HepG2 (cell line): ENCODE data around the gene SEC16A. TPM values are rescaled to one million over a fixed set of nuclear protein-coding genes. Genes with fewer than 3 reads are reported as not detected.

Experiments
- ATAC-seq: fragments of 200-7000 bp; cut with Tn5 transposase; 3 replicates; pipeline ENCODE4 v1.9.1; 2020; ENCODE audit warnings: mild to moderate bottlenecking, moderate library complexity
- BruUV-seq: library from RNA; stranded (reverse); fragments of 400-500 nt; replicated peaks from 2 replicates; lab custom pipeline; 2021; lab: Mats Ljungman, UMichigan
- CTCF ChIA-PET: fragments of 300-600 bp; formaldehyde crosslinking; extraction: SDS; loops from one replicate; lab custom pipeline; 2021; ENCODE audit warnings: low total read pairs, inconsistent platforms, low intra/inter-chr PET ratio; lab: Yijun Ruan, JAX
- POLR2A ChIA-PET: fragments of 350-600 bp; sonication (Branson Sonifier 250); formaldehyde crosslinking; loops from one replicate; lab custom pipeline; 2020; ENCODE audit warnings: antibody characterized with exemption, inconsistent platforms; lab: Yijun Ruan, JAX
- DNase-seq: peaks from one replicate; pipeline ENCODE4 v3.0.0-alpha.2; 2015; ENCODE audit warnings: low spot score
- FAIRE-seq: peaks from 3 replicates; lab custom pipeline; 2011; peaks lifted over from hg19 to GRCh38; lab: Jason Lieb, UNC
- H2AFZ ChIP-seq: one replicate; pipeline ENCODE4 v1.6.1; 2011; ENCODE audit warnings: low read length, inconsistent platforms
- H3K27ac ChIP-seq: fragments of 300-600 bp; 3 replicates; pipeline ENCODE4 v1.8.0; 2011; ENCODE audit warnings: mixed run types, mild to moderate bottlenecking, mixed read lengths, low read length, inconsistent platforms; ENCODE audit not compliant: insufficient read depth; ENCODE audit errors: extremely low read length
- H3K27me3 ChIP-seq, 2 experiments: fragments of 200-600 bp in 1 of 2; 2 replicates in 1 of 2; 3 replicates in 1 of 2; pipeline versions ENCODE4 v1.6.0 to v1.8.0; 2011; ENCODE audit warnings: low read length in 2 of 2, mild to moderate bottlenecking in 2 of 2, moderate library complexity in 2 of 2, inconsistent platforms in 1 of 2; ENCODE audit not compliant: insufficient read depth in 2 of 2, control insufficient read depth in 1 of 2
- H3K36me3 ChIP-seq, 2 experiments: fragments of 200-600 bp in 1 of 2; replicated peaks in 1 of 2; 2 replicates in 1 of 2; 3 replicates in 1 of 2; pipeline versions ENCODE4 v1.5.1 to v1.8.0; 2011; ENCODE audit warnings: low read length in 2 of 2, inconsistent platforms in 1 of 2; ENCODE audit not compliant: insufficient read depth in 2 of 2, control insufficient read depth in 1 of 2
- H3K4me1 ChIP-seq: 2 replicates; pipeline ENCODE4 v1.5.1; 2012; ENCODE audit warnings: low read length, inconsistent platforms; ENCODE audit not compliant: insufficient read depth
- H3K4me2 ChIP-seq: 2 replicates; pipeline ENCODE4 v1.6.0; 2011; ENCODE audit warnings: low read depth, low read length, inconsistent platforms
- H3K4me3 ChIP-seq, 3 experiments: fragments of 200-600 bp in 1 of 3; sonication (generic), shearing (Covaris generic) in 1 of 3; replicated peaks in 1 of 3; 2 replicates each; pipeline ENCODE4 v1.5.1; 2011 to 2016; ENCODE audit warnings: low read length in 3 of 3, inconsistent platforms in 2 of 3, low read depth in 2 of 3, mild to moderate bottlenecking in 2 of 3, control low read depth in 1 of 3, mixed read lengths in 1 of 3; ENCODE audit not compliant: insufficient read depth in 1 of 3
- H3K79me2 ChIP-seq: one replicate; pipeline ENCODE4 v1.6.1; 2011; ENCODE audit warnings: low read length, inconsistent platforms; ENCODE audit not compliant: insufficient read depth
- H3K9ac ChIP-seq: 2 replicates; pipeline ENCODE4 v1.6.0; 2011; ENCODE audit warnings: mild to moderate bottlenecking, low read depth, low read length, inconsistent platforms; ENCODE audit not compliant: insufficient read depth
- H3K9me3 ChIP-seq: 2 replicates; pipeline ENCODE4 v1.5.1; 2012; ENCODE audit warnings: mild to moderate bottlenecking, low read length
- H4K20me1 ChIP-seq: 2 replicates; pipeline ENCODE4 v1.6.0; 2011; ENCODE audit warnings: inconsistent platforms, mild to moderate bottlenecking, low read length, moderate library complexity; ENCODE audit not compliant: insufficient read depth
- DMAP1 ChIP-seq: IDR thresholded peaks from 2 replicates; pipeline ENCODE4 v1.6.1; 2016
- JUN ChIP-seq: sonication (generic); formaldehyde crosslinking; IDR thresholded peaks from 2 replicates; pipeline ENCODE4 v1.4.0; 2020; ENCODE audit warnings: mild to moderate bottlenecking, missing genetic modification reagents
- MED8 ChIP-seq: sonication (generic); formaldehyde crosslinking; IDR thresholded peaks from 2 replicates; pipeline ENCODE4 v1.8.1; 2023; ENCODE audit warnings: mild to moderate bottlenecking, missing genetic modification reagents; ENCODE audit not compliant: insufficient replicate concordance
- MIXL1 ChIP-seq: IDR thresholded peaks from 2 replicates; pipeline ENCODE4 v1.6.1; 2016
- MYC ChIP-seq: sonication (generic); formaldehyde crosslinking; IDR thresholded peaks from 2 replicates; pipeline ENCODE4 v1.9.0; 2021; ENCODE audit warnings: missing genetic modification reagents, borderline replicate concordance
- MZF1 ChIP-seq: sonication (generic); formaldehyde crosslinking; IDR thresholded peaks from 2 replicates; pipeline ENCODE4 v1.8.1; 2023; ENCODE audit warnings: mild to moderate bottlenecking, missing genetic modification reagents, borderline replicate concordance
- NFE2L2 ChIP-seq: fragments of 150-350 bp; IDR thresholded peaks from 2 replicates; pipeline ENCODE4 v1.6.1; 2014; ENCODE audit warnings: low read length
- STAG1 ChIP-seq: sonication (generic); formaldehyde crosslinking; IDR thresholded peaks from 2 replicates; pipeline ENCODE4 v1.4.0; 2020; ENCODE audit warnings: missing genetic modification reagents
- TBL1XR1 ChIP-seq: fragments of 150-350 bp; IDR thresholded peaks from 2 replicates; pipeline ENCODE4 v1.6.1; 2014; ENCODE audit warnings: borderline replicate concordance, low read length; ENCODE audit not compliant: partially characterized antibody
- ZIK1 ChIP-seq: sonication (generic); formaldehyde crosslinking; IDR thresholded peaks from 2 replicates; pipeline ENCODE4 v1.5.0; 2020; ENCODE audit warnings: mild to moderate bottlenecking, low read depth, missing genetic modification reagents, borderline replicate concordance
- ZNF234 ChIP-seq: sonication (generic); formaldehyde crosslinking; conservative IDR thresholded peaks from 2 replicates; pipeline ENCODE4 v1.5.1; 2020; ENCODE audit warnings: mild to moderate bottlenecking, missing genetic modification reagents
- ZNF275 ChIP-seq: sonication (generic); formaldehyde crosslinking; IDR thresholded peaks from 2 replicates; pipeline ENCODE4 v1.8.0; 2022; ENCODE audit warnings: missing genetic modification reagents, mild to moderate bottlenecking, inconsistent platforms, borderline replicate concordance
- ZNF280D ChIP-seq: sonication (generic); formaldehyde crosslinking; IDR thresholded peaks from 2 replicates; pipeline ENCODE4 v1.5.1; 2020; ENCODE audit warnings: mild to moderate bottlenecking, missing genetic modification reagents
- ZNF510 ChIP-seq: sonication (generic); formaldehyde crosslinking; IDR thresholded peaks from 2 replicates; pipeline ENCODE4 v1.4.0; 2020; ENCODE audit warnings: low read depth, mild to moderate bottlenecking, missing genetic modification reagents
- ZNF577 ChIP-seq: sonication (generic); formaldehyde crosslinking; IDR thresholded peaks from 2 replicates; pipeline ENCODE4 v1.4.0; 2020; ENCODE audit warnings: mild to moderate bottlenecking, low read depth, missing genetic modification reagents, borderline replicate concordance
- ZNF652 ChIP-seq: IDR thresholded peaks from 2 replicates; pipeline ENCODE4 v1.6.1; 2016; ENCODE audit warnings: low read depth, borderline replicate concordance
- ZSCAN25 ChIP-seq: sonication (generic); formaldehyde crosslinking; IDR thresholded peaks from 2 replicates; pipeline ENCODE4 v1.8.0; 2022; ENCODE audit warnings: mild to moderate bottlenecking, missing genetic modification reagents
- WGBS: methylation state at CpG from one replicate; pipeline ENCODE4 v1.1.6; 2017; ENCODE audit warnings: low lambda C conversion rate; 5-methylcytosine and 5-hydroxymethylcytosine counted together
- in situ Hi-C: cut with HindIII; loops from 2 replicates; pipeline ENCODE4 v1.10.0; 2017; ENCODE audit warnings: low pct_unique_long_range_greater_than_20kb; ENCODE audit not compliant: extremely low pct_ligation_motif_present
- intact Hi-C: fragments of 100-400 bp; cut with micrococcal nuclease; formaldehyde crosslinking; loops from one replicate; pipeline ENCODE4 v1.10.0; 2022; ENCODE audit not compliant: unreplicated experiment
- polyA plus RNA-seq, 8 experiments: library from polyadenylated mRNA; depleted of rRNA in 3 of 8; stranded (reverse) in 7 of 8; unstranded in 1 of 8; fragments of >200 nt; fragmentation: Illumina TruSeq in 4 of 8; extraction: Trizol in 4 of 8; gene quantifications; 2 replicates each; pipeline versions ENCODE4 v1.2.1 to v1.2.3, GENCODE V29; 2011 to 2016; ENCODE audit warnings: low read depth in 4 of 8, missing spikeins in 1 of 8, mixed read lengths in 1 of 8; ENCODE audit not compliant: insufficient read depth in 1 of 8
- total RNA-seq, 5 experiments: library from RNA; depleted of rRNA; stranded (reverse); fragments of >200 nt; fragmentation: Illumina TruSeq; extraction: Trizol; gene quantifications; 2 replicates each; pipeline ENCODE4 v1.2.3, GENCODE V29; 2016; ENCODE audit warnings: low read depth in 1 of 5
- TF ChIP-seq, protein P1 (sequence below): sonication (generic); formaldehyde crosslinking; IDR thresholded peaks from 2 replicates; pipeline ENCODE4 v1.4.0; 2020; ENCODE audit warnings: missing genetic modification reagents, mild to moderate bottlenecking, borderline replicate concordance

Gene SEC16A
- total and polyA plus RNA-seq, 2 of the 13 experiments (the other 11 are each of a cell fraction or from before 2014, with no cell fraction given): 15.9 to 18.9 TPM

DNA sequence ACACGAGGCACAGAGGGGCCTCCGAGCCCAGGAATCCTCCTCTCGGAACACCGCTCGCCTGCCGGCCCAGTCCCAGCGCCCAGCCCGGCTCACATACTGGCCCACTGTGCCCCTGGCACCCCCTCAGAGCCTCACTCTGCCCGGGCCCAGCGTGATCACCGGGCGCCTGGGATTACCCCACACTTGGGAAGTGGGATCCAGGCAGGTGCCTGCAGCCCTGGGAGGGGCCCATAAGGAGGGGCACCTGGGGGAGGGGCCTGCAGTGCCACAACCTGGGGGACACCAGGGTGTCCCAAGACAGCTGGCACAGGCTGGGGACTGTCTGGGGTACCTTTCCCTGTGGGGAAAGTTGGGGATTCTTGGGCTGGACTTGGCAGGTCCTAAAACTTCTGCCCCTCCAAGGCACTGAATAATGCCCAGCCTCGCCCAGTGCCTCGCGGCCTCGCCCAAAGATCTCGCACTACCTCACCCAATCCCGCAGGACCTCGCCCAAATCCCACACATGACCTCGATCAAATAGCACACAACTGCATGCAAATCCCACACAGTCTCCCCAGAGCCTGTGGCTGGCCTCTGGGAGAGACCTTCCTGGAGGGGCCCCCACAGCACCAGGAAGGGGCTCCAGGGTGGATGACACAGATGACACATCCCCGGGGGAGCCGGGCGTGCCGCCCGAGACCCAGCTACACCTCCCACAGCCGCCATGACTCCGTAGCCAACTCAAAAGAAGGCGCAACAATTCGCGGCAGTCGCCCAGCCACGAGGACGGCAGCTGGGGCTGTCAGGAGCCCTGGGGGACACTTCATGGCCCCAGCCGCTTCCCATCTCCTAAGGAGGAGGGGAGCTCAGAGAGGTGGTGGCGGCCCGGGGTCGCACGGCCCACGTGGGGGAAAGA is 49.3 kb upstream of the SEC16A start:
- BruUV-seq: no TSS peak
- no peak overlapping the region for H3K27ac ChIP-seq
- in situ Hi-C loops: no loop called here
- no peaks in the 10 kb centered on the region for H3K27me3 ChIP-seq
- H3K4me3 ChIP-seq: no peak overlapping the region
- no peaks in the 10 kb centered on the region for H3K9me3 ChIP-seq
- CTCF ChIA-PET: no interaction called here
- no peaks in the 10 kb centered on the region for H3K79me2 ChIP-seq
- no peak overlapping the region for H3K9ac ChIP-seq
- 90% methylated on average over 10 of the region's 39 CpGs for WGBS
- no peak for FAIRE-seq
- no peak overlapping the region for H3K4me2 ChIP-seq
- ATAC-seq: no peak
- DNase-seq: no peak
- POLR2A ChIA-PET: no interaction called here
- intact Hi-C loops: no loop called here
- no peaks in the 10 kb centered on the region for H4K20me1 ChIP-seq
- no peak overlapping the region for H2AFZ ChIP-seq
- no peaks in the 10 kb centered on the region for H3K36me3 ChIP-seq
- no peaks in the 10 kb centered on the region for H3K4me1 ChIP-seq
- no peak for TF ChIP-seq ZNF577
- TF ChIP-seq JUN: no peak
- TF ChIP-seq NFE2L2: no peak
- TF ChIP-seq ZNF234 (CRISPR knock-in tag): no peak
- TF ChIP-seq ZNF280D: no peak
- TF ChIP-seq ZSCAN25 (CRISPR knock-in tag): no peak
- TF ChIP-seq MIXL1 (CRISPR knock-in tag): no peak
- TF ChIP-seq ZNF510 (CRISPR knock-in tag): no peak
- no peak for TF ChIP-seq MED8 (CRISPR knock-in tag)
- TF ChIP-seq ZNF275: no peak
- TF ChIP-seq ZIK1 (CRISPR knock-in tag): no peak
- no peak for TF ChIP-seq MZF1 (CRISPR knock-in tag)
- no peak for TF ChIP-seq ZNF652 (CRISPR knock-in tag)
- TF ChIP-seq DMAP1 (CRISPR knock-in tag): no peak
- TF ChIP-seq, protein P1, sequence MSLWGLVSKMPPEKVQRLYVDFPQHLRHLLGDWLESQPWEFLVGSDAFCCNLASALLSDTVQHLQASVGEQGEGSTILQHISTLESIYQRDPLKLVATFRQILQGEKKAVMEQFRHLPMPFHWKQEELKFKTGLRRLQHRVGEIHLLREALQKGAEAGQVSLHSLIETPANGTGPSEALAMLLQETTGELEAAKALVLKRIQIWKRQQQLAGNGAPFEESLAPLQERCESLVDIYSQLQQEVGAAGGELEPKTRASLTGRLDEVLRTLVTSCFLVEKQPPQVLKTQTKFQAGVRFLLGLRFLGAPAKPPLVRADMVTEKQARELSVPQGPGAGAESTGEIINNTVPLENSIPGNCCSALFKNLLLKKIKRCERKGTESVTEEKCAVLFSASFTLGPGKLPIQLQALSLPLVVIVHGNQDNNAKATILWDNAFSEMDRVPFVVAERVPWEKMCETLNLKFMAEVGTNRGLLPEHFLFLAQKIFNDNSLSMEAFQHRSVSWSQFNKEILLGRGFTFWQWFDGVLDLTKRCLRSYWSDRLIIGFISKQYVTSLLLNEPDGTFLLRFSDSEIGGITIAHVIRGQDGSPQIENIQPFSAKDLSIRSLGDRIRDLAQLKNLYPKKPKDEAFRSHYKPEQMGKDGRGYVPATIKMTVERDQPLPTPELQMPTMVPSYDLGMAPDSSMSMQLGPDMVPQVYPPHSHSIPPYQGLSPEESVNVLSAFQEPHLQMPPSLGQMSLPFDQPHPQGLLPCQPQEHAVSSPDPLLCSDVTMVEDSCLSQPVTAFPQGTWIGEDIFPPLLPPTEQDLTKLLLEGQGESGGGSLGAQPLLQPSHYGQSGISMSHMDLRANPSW (CRISPR knock-in tag): no peak
- TF ChIP-seq MYC (CRISPR knock-in tag): no peak
- no peak for TF ChIP-seq TBL1XR1
- TF ChIP-seq STAG1 (CRISPR knock-in tag): no peak
